SH-SY5Y (cell line): ENCODE measurements around the gene USP7.

ENCODE experiments used
- GATA2 ChIP-seq: IDR thresholded peaks from 2 replicates; pipeline ENCODE4 v1.6.1; 2011; ENCODE audit warnings: mild to moderate bottlenecking, low read depth, low read length
- GATA3 ChIP-seq: IDR thresholded peaks from 2 replicates; pipeline ENCODE4 v1.6.1; 2011; ENCODE audit warnings: low read depth, mild to moderate bottlenecking, low read length, moderate library complexity

DNA sequence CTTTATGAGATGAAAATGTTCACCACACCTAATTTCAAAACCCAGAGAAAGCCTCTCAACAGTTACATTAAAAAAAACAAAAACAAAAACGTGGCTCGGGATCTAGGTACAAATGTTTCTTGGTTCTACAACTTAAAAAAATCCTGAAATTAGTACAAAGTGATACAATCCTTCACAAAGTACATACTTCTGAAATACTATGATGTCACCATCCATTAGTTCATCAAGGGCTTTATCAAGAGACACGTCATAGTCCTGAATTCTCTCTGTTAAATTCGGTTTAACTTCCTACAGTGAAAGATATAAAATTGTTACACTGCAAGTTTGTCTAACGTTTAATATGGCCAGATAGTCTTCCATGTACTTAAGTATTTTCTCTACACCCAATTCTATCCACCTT is 63.4 kb downstream of the USP7 start:
- TF ChIP-seq GATA3 (no peak), GATA2 (no peak)
